IPS DF 4.7 (cell line): ENCODE results near the gene PALM2AKAP2.

Experiments
- DNase-seq: peaks from one replicate; pipeline ENCODE4 v3.0.0-alpha.2; 2013; ENCODE audit warnings: low spot score; ENCODE audit errors: extremely low read depth

The PALM2AKAP2 gene

GRCh38 chr9:109779711-109780452 is at the start of gene PALM2AKAP2:
Gene PALM2AKAP2 (plus strand): TSS chr9:109780198. CDS start chr9:109780489, 291 bp downstream.
- no peak for DNase-seq

- DNase-seq = no peak
Observed at GRCh38 chr9:109730228-109730627, 49.8 kb upstream of the PALM2AKAP2 start.

- DNase-seq = no peak
Observed at GRCh38 chr9:109733690-109734089, 46.3 kb upstream of the PALM2AKAP2 start.

- no peak for DNase-seq
Observed at GRCh38 chr9:109734814-109735213, 45.2 kb upstream of the PALM2AKAP2 start.

GRCh38 chr9:109735801-109736200 is 44.2 kb upstream of the PALM2AKAP2 start:
- DNase-seq = no peak

- no peak for DNase-seq
Observed at GRCh38 chr9:109737295-109737694, 42.7 kb upstream of the PALM2AKAP2 start.

- DNase-seq = no peak
Observed at GRCh38 chr9:109739760-109740159, 40.2 kb upstream of the PALM2AKAP2 start.

GRCh38 chr9:109742776-109743348 is 37.1 kb upstream of the PALM2AKAP2 start:
- DNase-seq = no peak

GRCh38 chr9:109743696-109744095 is 36.3 kb upstream of the PALM2AKAP2 start:
- DNase-seq = no peak

GRCh38 chr9:109745335-109746283 is 34.4 kb upstream of the PALM2AKAP2 start:
- no peak for DNase-seq

- no peak for DNase-seq
Observed at GRCh38 chr9:109751253-109751652, 28.7 kb upstream of the PALM2AKAP2 start.

- no peak for DNase-seq
Observed at GRCh38 chr9:109753308-109753707, 26.7 kb upstream of the PALM2AKAP2 start.

- no peak for DNase-seq
Observed at GRCh38 chr9:109755040-109755439, 25.0 kb upstream of the PALM2AKAP2 start.

GRCh38 chr9:109759589-109759988 is 20.4 kb upstream of the PALM2AKAP2 start:
- DNase-seq = no peak

GRCh38 chr9:109765278-109765677 is 14.7 kb upstream of the PALM2AKAP2 start:
- no peak for DNase-seq

- DNase-seq = no peak
Observed at GRCh38 chr9:109765830-109766229, 14.2 kb upstream of the PALM2AKAP2 start.

GRCh38 chr9:109766351-109766750 is 13.6 kb upstream of the PALM2AKAP2 start:
- no peak for DNase-seq

- DNase-seq = no peak
Observed at GRCh38 chr9:109767404-109767803, 12.6 kb upstream of the PALM2AKAP2 start.

GRCh38 chr9:109767814-109768213 is 12.2 kb upstream of the PALM2AKAP2 start:
- DNase-seq = no peak

GRCh38 chr9:109769250-109769649 is 10.7 kb upstream of the PALM2AKAP2 start:
- no peak for DNase-seq

GRCh38 chr9:109770101-109770500 is 9.9 kb upstream of the PALM2AKAP2 start:
- DNase-seq = no peak

GRCh38 chr9:109771087-109771486 is 8.9 kb upstream of the PALM2AKAP2 start:
- DNase-seq = no peak
